ENCODE measurements around the gene PLEKHD1. TPM values are rescaled to one million over a fixed set of nuclear protein-coding genes. Genes with fewer than 3 reads are reported as not detected.

The PLEKHD1 gene
- total RNA-seq, 4 donors from 2014 or later, result 0.19 TPM; not detected in 3

- Histone ChIP-seq H3K4me3 (no peak overlapping the region), H3K36me3 (no peaks in the 10 kb centered on the region), H3K9me3 (no peaks in the 10 kb centered on the region), H3K4me1 (peaks cover 5 to 27% (median 5%) of the 10 kb centered on the region in 3 donors), H3K27me3 (peaks cover 0 to 34% (median 0%) of the 10 kb centered on the region in 4 donors), H3K27ac (peak overlapping the region in 3 of 4 donors; percentile 19 to 77 (median 39))
- no peak for DNase-seq
- WGBS, 2 donors, result 20 to 23% methylated on average over 4 to 5 of the region's 7 CpGs
- peak in 5 of 6 experiments; percentile 21 to 58 (median 30) for TF ChIP-seq CTCF (IDR thresholded peaks at IDR 0.05)
- no peak for TF ChIP-seq POLR2A (IDR thresholded peaks at IDR 0.05)
- intact Hi-C loops (cut with DNase I), result no loop called here
Observed at GRCh38 chr14:69580009-69580577, 95.6 kb downstream of the PLEKHD1 start.

Other genes starting within 250 kb of the PLEKHD1 start
- 1 to 10 TPM in 2 of 4 donors, under 1 TPM in 2; 0.11 to 2.7 (median 1.3) TPM for gene GALNT16, start 224.6 kb upstream of the PLEKHD1 start, total RNA-seq
- gene ERH, start 86.4 kb upstream of the PLEKHD1 start, total RNA-seq, result 100 to 1,000 TPM in 1 of 4 donors, 10 to 100 TPM in 3; 54.0 to 102 (median 79.5) TPM
- gene SLC39A9, start 86.0 kb upstream of the PLEKHD1 start, total RNA-seq, result 10 to 100 TPM; 40.2 to 77.7 (median 68.6) TPM
- under 1 TPM in 1 of 4 donors, not detected in 3; 0.22 TPM for gene CCDC177, start 90.1 kb downstream of the PLEKHD1 start, total RNA-seq
- gene SUSD6, start 126.9 kb downstream of the PLEKHD1 start, total RNA-seq, result 10 to 100 TPM; 22.4 to 43.1 (median 27.8) TPM

All from esophagus squamous epithelium (tissue), 5 donors.